WERI-Rb-1 (cell line): ENCODE results near the gene TMC6.

Experiments
- DNase-seq: peaks from one replicate; pipeline ENCODE4 v3.0.0-alpha.2; 2020
- H3K27ac ChIP-seq: fragments of 250-450 bp; sonication (Bioruptor Pico); 2 replicates; pipeline ENCODE4 v1.5.1; 2020; ENCODE audit warnings: mild to moderate bottlenecking, moderate library complexity
- H3K27me3 ChIP-seq: fragments of 250-450 bp; sonication (Bioruptor Pico); 2 replicates; pipeline ENCODE4 v1.5.1; 2021; ENCODE audit warnings: mild to moderate bottlenecking, low read depth, moderate library complexity; ENCODE audit not compliant: insufficient read depth, severe bottlenecking
- H3K36me3 ChIP-seq: fragments of 250-450 bp; sonication (Bioruptor Pico); 2 replicates; pipeline ENCODE4 v1.5.1; 2020; ENCODE audit warnings: mild to moderate bottlenecking, moderate library complexity
- H3K4me3 ChIP-seq: 2 replicates; pipeline ENCODE4 v1.5.1; 2011; ENCODE audit warnings: low read depth, mild to moderate bottlenecking, control low read depth, low read length
- H3K9me3 ChIP-seq: fragments of 250-450 bp; sonication (Bioruptor Pico); 2 replicates; pipeline ENCODE4 v1.5.1; 2021; ENCODE audit warnings: mild to moderate bottlenecking, moderate library complexity; ENCODE audit not compliant: severe bottlenecking
- TF ChIP-seq, protein P1 (sequence below): IDR thresholded peaks from 2 replicates; pipeline ENCODE4 v1.5.1; 2011; ENCODE audit warnings: low read depth, mild to moderate bottlenecking, control low read depth, inconsistent platforms, low read length

Gene TMC6, protein sequence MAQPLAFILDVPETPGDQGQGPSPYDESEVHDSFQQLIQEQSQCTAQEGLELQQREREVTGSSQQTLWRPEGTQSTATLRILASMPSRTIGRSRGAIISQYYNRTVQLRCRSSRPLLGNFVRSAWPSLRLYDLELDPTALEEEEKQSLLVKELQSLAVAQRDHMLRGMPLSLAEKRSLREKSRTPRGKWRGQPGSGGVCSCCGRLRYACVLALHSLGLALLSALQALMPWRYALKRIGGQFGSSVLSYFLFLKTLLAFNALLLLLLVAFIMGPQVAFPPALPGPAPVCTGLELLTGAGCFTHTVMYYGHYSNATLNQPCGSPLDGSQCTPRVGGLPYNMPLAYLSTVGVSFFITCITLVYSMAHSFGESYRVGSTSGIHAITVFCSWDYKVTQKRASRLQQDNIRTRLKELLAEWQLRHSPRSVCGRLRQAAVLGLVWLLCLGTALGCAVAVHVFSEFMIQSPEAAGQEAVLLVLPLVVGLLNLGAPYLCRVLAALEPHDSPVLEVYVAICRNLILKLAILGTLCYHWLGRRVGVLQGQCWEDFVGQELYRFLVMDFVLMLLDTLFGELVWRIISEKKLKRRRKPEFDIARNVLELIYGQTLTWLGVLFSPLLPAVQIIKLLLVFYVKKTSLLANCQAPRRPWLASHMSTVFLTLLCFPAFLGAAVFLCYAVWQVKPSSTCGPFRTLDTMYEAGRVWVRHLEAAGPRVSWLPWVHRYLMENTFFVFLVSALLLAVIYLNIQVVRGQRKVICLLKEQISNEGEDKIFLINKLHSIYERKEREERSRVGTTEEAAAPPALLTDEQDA

GRCh38 chr17:78128551-78129350, at the start of gene TMC6:
Gene TMC6 (minus strand): TSS chr17:78128755. CDS start chr17:78126832, 1,923 bp downstream.
- DNase-seq = peak; percentile 80

DNA sequence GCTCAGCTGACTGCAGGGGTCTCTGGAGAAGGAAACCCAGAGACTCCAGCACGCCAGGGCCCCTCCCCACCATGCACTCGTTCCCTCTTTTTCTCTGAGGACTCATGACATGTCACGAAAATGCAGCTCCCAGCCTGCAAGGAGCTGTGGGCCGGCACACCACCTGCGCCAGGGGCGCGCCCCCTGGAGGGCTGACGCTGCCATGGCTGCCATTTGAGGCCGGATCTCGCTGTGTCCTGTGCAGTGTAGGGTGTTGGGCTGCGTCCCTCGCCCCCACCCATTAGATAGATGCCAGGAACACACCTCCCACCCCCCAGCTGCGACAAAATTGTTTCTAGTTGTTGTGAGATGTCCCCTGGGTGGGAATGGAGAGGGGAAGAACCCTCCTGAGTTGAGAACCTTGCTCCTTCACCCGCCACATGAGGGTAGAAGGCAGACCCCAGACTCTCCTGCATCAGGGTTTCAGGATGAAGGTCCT, 48.0 kb upstream of the TMC6 start:
- H3K36me3 ChIP-seq = peaks cover 96% of the 10 kb centered on the region
- H3K9me3 ChIP-seq = no peaks in the 10 kb centered on the region
- peak overlapping the region; percentile 2; the same call in 1 of the 2 replicates for H3K27ac ChIP-seq
- H3K27me3 ChIP-seq = no peaks in the 10 kb centered on the region
- H3K4me3 ChIP-seq = no peak overlapping the region
- peak; percentile 87 for DNase-seq
- TF ChIP-seq, protein P1, sequence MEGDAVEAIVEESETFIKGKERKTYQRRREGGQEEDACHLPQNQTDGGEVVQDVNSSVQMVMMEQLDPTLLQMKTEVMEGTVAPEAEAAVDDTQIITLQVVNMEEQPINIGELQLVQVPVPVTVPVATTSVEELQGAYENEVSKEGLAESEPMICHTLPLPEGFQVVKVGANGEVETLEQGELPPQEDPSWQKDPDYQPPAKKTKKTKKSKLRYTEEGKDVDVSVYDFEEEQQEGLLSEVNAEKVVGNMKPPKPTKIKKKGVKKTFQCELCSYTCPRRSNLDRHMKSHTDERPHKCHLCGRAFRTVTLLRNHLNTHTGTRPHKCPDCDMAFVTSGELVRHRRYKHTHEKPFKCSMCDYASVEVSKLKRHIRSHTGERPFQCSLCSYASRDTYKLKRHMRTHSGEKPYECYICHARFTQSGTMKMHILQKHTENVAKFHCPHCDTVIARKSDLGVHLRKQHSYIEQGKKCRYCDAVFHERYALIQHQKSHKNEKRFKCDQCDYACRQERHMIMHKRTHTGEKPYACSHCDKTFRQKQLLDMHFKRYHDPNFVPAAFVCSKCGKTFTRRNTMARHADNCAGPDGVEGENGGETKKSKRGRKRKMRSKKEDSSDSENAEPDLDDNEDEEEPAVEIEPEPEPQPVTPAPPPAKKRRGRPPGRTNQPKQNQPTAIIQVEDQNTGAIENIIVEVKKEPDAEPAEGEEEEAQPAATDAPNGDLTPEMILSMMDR = peak; percentile 100

More at GRCh38 chr17:78128551-78129350, at the start of gene TMC6:
- no peaks in the 10 kb centered on the region for H3K9me3 ChIP-seq
- no peaks in the 10 kb centered on the region for H3K36me3 ChIP-seq
- H3K4me3 ChIP-seq = peak within 1 kb of the TSS; percentile 94
- TF ChIP-seq, protein P1 = no peak
- peak within 1 kb of the TSS; percentile 50 for H3K27ac ChIP-seq
- peaks cover 2% of the 10 kb centered on the region for H3K27me3 ChIP-seq

DNA sequence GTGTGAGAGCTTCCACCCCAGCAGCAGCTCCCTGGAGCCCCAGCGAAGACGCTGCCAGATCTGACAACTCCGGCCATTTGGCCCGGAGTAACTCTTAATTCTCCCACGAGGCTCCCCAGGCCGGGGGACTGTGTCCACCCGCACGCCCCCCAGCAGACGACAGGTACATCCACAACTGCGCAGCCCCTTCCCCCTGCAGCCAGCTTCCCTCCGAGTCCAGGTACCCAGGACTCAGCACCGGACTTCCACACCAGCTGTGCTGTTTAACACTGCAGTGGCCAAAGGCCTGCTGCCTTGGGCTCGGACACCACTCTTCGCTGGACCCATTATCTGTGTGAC, 47.1 kb upstream of the TMC6 start:
- Histone ChIP-seq H3K9me3 (no peaks in the 10 kb centered on the region), H3K36me3 (peaks cover 98% of the 10 kb centered on the region), H3K4me3 (no peak overlapping the region), H3K27me3 (no peaks in the 10 kb centered on the region), H3K27ac (no peak overlapping the region)
- DNase-seq = no peak
- TF ChIP-seq, protein P1 = no peak

GRCh38 chr17:78174870-78175642, 46.5 kb upstream of the TMC6 start:
- TF ChIP-seq, protein P1 = peak; percentile 62
- peak; percentile 49 for DNase-seq
- peak overlapping the region; percentile 7; the same call in 1 of the 2 replicates for H3K27ac ChIP-seq
- H3K4me3 ChIP-seq = no peak overlapping the region
- no peaks in the 10 kb centered on the region for H3K9me3 ChIP-seq
- no peaks in the 10 kb centered on the region for H3K27me3 ChIP-seq
- peaks cover 94% of the 10 kb centered on the region for H3K36me3 ChIP-seq

DNA sequence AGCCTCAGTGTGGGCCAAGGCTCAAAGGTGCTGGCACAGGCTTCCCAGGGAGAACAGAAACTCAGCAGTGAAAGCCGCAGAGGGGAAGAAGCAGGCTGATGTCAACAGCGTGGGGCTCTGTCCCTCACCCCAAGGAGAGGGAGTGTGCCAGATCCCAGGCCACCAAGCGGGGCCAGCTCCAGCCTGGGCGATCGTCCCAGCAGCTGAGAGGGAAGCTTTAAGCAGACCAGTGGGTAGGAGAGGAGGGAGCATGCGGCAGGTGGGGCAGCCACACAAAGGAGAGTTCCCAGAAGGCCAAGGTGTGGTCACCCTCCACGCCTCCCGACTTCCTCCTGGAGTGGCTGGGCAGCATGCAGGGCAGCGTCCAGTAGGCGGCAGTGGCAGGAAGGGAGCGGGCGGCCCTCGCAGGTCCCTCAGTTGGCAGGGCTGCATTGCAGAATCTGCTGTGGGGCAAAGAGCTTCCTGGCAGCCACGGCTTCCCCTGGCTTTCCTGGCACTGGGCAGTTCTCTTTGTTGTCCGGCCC, 45.9 kb upstream of the TMC6 start:
- Histone ChIP-seq H3K27ac (no peak overlapping the region), H3K4me3 (no peak overlapping the region), H3K27me3 (no peaks in the 10 kb centered on the region), H3K36me3 (peaks cover 87% of the 10 kb centered on the region), H3K9me3 (no peaks in the 10 kb centered on the region)
- no peak for DNase-seq
- TF ChIP-seq, protein P1 = no peak
